ENCODE data around the gene MARCO.
"Not testable (repeated sequence)": the region's sequence is repeated elsewhere in the genome, so short reads cannot be mapped to it uniquely, and the experiment has no call there.

The MARCO gene

DNA sequence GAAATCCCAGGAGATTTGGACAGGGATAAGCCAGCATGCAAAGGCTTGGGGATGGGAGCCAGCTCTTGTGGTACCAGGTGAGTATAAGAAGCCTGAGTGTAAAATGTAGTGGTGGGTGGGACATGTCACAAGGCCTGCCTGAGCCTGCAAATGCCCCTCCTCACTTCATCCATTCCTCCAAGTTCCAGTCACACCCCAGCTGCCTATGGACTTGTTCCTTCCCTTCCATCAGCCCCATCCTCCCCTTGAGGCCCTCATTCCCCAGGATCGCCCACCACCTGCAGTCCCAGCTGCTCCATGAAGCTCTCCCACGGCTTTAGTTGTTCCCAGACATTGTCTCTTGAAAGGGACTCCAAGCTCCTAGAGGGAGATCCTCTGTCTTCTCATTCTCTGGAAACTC lies 81.5 kb downstream of the MARCO start:
- H3K27ac Mint-ChIP-seq (ENCODE audit: low read depth), result no peak overlapping the region
- no peak for DNase-seq (ENCODE audit: low spot score in 2 of 2)
- peaks cover 10% of the 10 kb centered on the region for H3K27me3 Mint-ChIP-seq
- ATAC-seq (replicated peaks; ENCODE audit: extremely low read depth, poor library complexity, severe bottlenecking), result no peak
- H3K4me1 Mint-ChIP-seq, result no peaks in the 10 kb centered on the region
- no peaks in the 10 kb centered on the region for H3K9me3 Mint-ChIP-seq
- H3K4me3 Mint-ChIP-seq, result no peak overlapping the region
- H3K36me3 Mint-ChIP-seq (ENCODE audit: insufficient read depth), result no peaks in the 10 kb centered on the region

DNA sequence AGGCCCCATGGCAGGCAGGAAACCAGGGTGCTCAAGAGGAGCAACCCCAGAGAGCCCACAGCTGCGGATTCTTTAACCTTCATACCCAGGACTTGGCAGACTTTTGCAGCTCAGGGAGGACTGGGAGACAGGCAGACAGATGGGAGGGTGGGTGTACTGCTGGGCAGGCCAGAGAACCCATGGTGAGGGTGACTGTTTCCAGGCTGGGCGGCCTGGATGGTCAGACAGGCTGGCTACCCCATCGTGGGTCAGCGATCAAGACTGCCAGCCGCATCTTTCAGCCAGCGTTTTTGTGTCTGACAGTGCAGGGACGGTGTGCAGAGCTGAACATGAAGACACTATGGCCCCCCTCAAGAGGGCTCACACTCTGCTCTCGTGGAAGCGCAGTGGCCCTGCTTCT lies 82.2 kb downstream of the MARCO start:
- Mint-ChIP-seq H3K4me1 (no peaks in the 10 kb centered on the region), H3K9me3 (no peaks in the 10 kb centered on the region), H3K4me3 (no peak overlapping the region), H3K27ac (ENCODE audit: low read depth) (no peak overlapping the region), H3K27me3 (peaks cover 17% of the 10 kb centered on the region), H3K36me3 (ENCODE audit: insufficient read depth) (no peaks in the 10 kb centered on the region)
- DNase-seq (ENCODE audit: low spot score in 2 of 2), result no peak
- no peak for ATAC-seq (replicated peaks; ENCODE audit: extremely low read depth, poor library complexity, severe bottlenecking)

DNA sequence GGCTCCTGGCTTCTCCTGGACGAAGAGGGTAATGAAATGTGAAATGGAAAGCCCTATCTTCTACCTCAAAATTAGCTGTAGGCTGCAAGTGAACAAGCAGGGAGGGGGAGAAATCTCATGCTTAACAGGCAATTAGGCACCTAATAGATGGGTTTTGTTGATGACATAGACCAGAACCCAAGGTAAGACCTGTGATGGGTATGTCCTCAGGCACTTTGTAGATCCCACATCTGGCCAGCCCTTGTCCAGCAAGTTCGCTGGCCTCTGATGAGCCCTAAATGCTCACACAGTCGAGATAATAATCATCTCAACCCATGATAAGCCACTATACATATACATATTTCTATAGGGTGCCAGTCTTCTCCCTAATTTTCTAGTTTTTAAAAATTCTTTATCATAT lies 82.6 kb downstream of the MARCO start:
- ATAC-seq (replicated peaks; ENCODE audit: extremely low read depth, poor library complexity, severe bottlenecking) (no peak), DNase-seq (ENCODE audit: low spot score in 2 of 2) (no peak)
- Mint-ChIP-seq H3K9me3 (no peaks in the 10 kb centered on the region), H3K4me1 (no peaks in the 10 kb centered on the region), H3K36me3 (ENCODE audit: insufficient read depth) (no peaks in the 10 kb centered on the region), H3K27me3 (peaks cover 21% of the 10 kb centered on the region), H3K4me3 (no peak overlapping the region), H3K27ac (ENCODE audit: low read depth) (no peak overlapping the region)

DNA sequence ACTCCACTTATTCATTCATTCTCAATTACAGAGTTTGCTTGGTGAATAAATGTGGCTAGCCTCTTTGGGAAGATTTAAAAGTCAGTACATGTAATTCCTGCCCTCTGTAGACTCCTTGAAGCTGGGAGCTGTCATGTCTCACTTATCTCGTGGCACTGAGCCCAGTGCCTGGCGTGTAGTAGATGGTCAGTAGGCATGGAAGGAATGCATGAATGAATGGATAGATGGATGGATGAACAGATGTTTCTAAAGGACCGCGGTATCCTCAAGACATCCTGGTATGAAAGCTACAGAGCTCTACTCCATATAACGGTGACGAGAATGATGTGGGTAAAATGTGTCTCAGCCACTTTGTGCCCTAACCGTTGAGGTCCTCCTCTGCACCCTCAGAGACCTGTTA lies 83.0 kb downstream of the MARCO start:
- no peaks in the 10 kb centered on the region for H3K4me1 Mint-ChIP-seq
- H3K36me3 Mint-ChIP-seq (ENCODE audit: insufficient read depth), result no peaks in the 10 kb centered on the region
- H3K27me3 Mint-ChIP-seq, result peaks cover 25% of the 10 kb centered on the region
- no peak for DNase-seq (ENCODE audit: low spot score in 2 of 2)
- H3K9me3 Mint-ChIP-seq, result no peaks in the 10 kb centered on the region
- no peak overlapping the region for H3K27ac Mint-ChIP-seq (ENCODE audit: low read depth)
- no peak overlapping the region for H3K4me3 Mint-ChIP-seq
- ATAC-seq (replicated peaks; ENCODE audit: extremely low read depth, poor library complexity, severe bottlenecking), result no peak

DNA sequence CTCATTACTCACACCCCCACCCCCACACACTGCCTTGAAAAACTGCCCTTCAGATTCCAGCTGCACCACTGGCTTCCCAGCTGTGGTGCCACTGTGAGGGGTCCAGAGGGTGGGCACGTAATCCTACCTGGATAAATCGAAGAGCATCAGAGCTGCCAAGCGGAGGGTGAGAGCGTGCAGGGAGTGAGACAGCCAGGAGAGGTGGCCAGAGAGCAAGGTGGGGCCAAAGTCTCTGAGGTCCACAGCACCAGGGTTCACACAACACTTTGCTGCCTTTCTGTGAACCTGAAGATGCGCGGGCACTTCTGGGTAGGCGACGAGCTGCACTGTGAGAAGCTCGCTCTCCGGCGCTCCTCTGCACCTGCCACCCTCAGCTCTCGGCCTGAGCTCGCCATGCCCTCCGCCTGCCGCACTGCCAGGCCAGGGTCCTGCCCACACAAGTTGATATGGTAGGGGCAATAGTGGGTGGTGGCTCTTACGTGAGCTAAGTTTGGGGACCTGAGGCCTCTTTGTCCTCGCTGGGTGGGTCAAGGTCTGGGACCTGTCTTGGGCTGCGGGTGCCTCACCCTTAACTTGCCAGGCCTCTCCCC lies 83.9 kb downstream of the MARCO start:
- DNase-seq (ENCODE audit: low spot score in 2 of 2), result no peak
- no peak overlapping the region for H3K27ac Mint-ChIP-seq (ENCODE audit: low read depth)
- no peak overlapping the region for H3K4me3 Mint-ChIP-seq
- no peaks in the 10 kb centered on the region for H3K9me3 Mint-ChIP-seq
- H3K36me3 Mint-ChIP-seq (ENCODE audit: insufficient read depth), result no peaks in the 10 kb centered on the region
- ATAC-seq (replicated peaks; ENCODE audit: extremely low read depth, poor library complexity, severe bottlenecking), result no peak
- H3K27me3 Mint-ChIP-seq, result peaks cover 34% of the 10 kb centered on the region
- no peaks in the 10 kb centered on the region for H3K4me1 Mint-ChIP-seq

DNA sequence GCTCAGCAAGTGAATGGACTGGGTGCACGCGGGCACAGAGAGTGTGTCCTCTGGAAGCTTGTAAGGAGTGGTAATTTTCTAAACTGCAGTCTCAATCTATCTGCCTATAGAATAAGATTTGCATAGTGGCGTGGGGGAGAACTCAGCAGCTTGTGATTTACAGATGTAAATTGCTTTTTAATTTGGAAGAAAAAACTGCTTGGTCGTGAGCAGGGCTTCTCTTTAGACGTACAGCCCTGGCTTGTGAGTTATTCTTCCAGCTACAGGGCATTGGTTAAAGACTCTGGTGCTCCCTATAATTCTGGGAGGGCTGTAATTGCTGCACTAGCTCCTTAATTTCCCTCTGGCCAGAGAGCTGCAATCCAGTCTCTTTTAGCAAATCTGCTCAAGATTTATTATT lies 84.9 kb downstream of the MARCO start:
- H3K27ac Mint-ChIP-seq (ENCODE audit: low read depth), result no peak overlapping the region
- no peaks in the 10 kb centered on the region for H3K4me1 Mint-ChIP-seq
- DNase-seq (ENCODE audit: low spot score in 2 of 2) (no peak), ATAC-seq (replicated peaks; ENCODE audit: extremely low read depth, poor library complexity, severe bottlenecking) (no peak)
- H3K9me3 Mint-ChIP-seq, result no peaks in the 10 kb centered on the region
- peaks cover 38% of the 10 kb centered on the region for H3K27me3 Mint-ChIP-seq
- no peak overlapping the region for H3K4me3 Mint-ChIP-seq
- no peaks in the 10 kb centered on the region for H3K36me3 Mint-ChIP-seq (ENCODE audit: insufficient read depth)

DNA sequence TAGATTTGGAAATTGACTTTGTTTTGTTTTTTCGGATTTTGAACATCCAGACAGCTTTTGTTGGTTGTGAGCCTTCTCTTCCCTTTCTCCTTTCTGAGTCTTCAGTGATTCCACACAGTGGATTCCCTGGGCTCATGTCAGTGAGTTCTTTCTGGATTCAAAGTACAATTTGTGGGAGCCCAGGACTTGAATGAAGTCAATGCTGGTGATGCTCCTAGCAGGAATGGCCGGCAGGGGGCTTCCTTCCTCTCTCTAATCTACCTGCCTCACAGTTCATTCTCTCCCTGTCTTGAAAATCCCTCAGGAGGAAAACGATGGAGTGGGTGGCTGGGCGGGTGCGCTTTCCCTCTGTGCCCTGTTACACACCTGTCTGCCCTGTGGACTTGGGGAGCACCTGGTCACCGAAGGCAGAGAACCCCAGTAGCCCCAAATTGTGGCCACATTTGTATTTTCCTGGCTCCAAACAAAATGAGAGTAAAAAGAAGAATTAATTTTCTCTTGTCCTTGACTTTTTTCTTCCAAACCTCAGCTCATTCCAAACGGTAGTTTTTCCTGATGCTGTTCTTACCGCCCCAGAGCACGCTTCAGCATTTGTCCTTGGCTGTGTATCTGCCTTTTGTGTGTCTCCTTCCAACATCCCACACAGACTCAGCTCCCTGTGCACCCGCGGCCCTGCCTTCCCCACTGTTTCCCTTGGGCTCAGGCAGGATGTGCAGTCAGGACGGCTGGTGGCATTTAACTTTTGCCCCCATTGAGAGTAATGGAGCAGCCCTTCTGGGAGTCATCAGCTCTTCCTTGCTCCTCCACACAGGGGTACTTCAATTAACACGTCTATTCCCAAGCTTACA lies 86.6 kb downstream of the MARCO start:
- H3K27me3 Mint-ChIP-seq, result peaks cover 38% of the 10 kb centered on the region

DNA sequence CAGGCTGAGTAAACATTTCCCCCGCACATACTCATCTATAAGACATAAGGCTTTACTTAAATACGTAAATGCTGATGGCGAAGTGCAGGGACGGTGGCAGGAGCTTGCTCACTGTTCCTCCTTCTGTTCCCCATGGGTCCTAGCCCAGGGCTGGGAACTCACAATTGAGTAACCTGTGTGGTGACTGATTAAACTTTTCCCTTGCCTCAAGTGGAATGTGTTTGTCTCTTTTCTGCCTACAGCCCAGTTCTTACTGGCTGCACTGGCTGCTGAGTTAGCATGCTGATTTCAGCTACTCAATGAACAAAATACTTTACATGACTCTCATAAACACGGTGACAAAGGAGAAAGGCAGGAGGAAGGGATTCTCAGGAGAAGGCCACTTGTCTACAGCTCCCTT lies 87.3 kb downstream of the MARCO start:
- no peak for DNase-seq (ENCODE audit: low spot score in 2 of 2)
- Mint-ChIP-seq H3K27me3 (peaks cover 38% of the 10 kb centered on the region), H3K27ac (ENCODE audit: low read depth) (no peak overlapping the region), H3K4me1 (no peaks in the 10 kb centered on the region), H3K4me3 (no peak overlapping the region), H3K9me3 (no peaks in the 10 kb centered on the region), H3K36me3 (ENCODE audit: insufficient read depth) (no peaks in the 10 kb centered on the region)
- ATAC-seq (replicated peaks; ENCODE audit: extremely low read depth, poor library complexity, severe bottlenecking), result no peak

More for the DNA sequence above, 86.6 kb downstream of the MARCO start:
- no peaks in the 10 kb centered on the region for H3K4me1 Mint-ChIP-seq
- no peak overlapping the region for H3K27ac Mint-ChIP-seq (ENCODE audit: low read depth)
- H3K36me3 Mint-ChIP-seq (ENCODE audit: insufficient read depth), result no peaks in the 10 kb centered on the region
- no peaks in the 10 kb centered on the region for H3K9me3 Mint-ChIP-seq
- ATAC-seq (replicated peaks; ENCODE audit: extremely low read depth, poor library complexity, severe bottlenecking) (no peak), DNase-seq (ENCODE audit: low spot score in 2 of 2) (no peak)
- no peak overlapping the region for H3K4me3 Mint-ChIP-seq

DNA sequence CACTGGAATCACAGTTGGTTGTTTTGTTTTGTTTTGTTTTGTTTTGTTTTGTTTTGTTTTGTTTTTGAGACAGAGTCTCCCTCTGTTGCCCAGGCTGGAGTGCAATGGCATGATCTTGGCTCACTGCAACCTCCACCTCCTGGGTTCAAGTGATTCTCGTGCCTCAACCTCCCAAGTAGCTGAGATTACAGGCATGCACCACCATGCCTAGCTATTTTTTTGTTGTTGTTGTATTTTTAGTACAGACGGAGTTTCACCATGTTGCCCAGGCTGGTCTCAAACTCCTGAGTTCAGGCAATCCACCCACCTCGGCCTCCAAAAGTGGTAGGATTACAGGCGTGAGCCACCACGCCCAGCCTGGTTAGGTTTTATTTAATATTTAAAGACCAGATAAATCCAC lies 95.9 kb downstream of the MARCO start:
- H3K9me3 Mint-ChIP-seq; H3K27ac Mint-ChIP-seq (ENCODE audit: low read depth); H3K4me1 Mint-ChIP-seq; H3K4me3 Mint-ChIP-seq; H3K36me3 Mint-ChIP-seq (ENCODE audit: insufficient read depth); DNase-seq (ENCODE audit: low spot score in 2 of 2); ATAC-seq (replicated peaks; ENCODE audit: extremely low read depth, poor library complexity, severe bottlenecking); H3K27me3 Mint-ChIP-seq: not testable (repeated sequence)

DNA sequence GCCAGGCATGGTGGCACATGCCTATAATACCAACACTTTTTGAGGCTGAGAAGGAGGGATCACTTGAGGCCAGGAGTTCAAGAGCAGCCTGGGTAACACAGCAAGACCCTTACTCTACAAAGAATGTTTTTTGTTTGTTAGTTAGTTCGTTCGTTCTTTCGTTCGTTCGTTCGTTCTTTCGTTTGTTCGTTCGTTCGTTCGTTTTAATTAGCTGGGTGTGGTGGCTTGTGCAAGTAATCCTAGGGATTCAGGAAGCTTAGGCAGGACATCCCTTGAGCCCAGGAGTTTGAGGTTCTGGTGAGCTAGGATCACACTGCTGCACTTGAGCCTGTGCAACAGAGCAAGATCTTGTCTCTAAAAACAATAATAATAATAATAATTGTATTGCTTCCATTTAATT lies 98.7 kb downstream of the MARCO start:
- Mint-ChIP-seq H3K27ac (ENCODE audit: low read depth) (no peak overlapping the region), H3K4me3 (no peak overlapping the region), H3K36me3 (ENCODE audit: insufficient read depth) (no peaks in the 10 kb centered on the region), H3K9me3 (no peaks in the 10 kb centered on the region), H3K4me1 (no peaks in the 10 kb centered on the region), H3K27me3 (peaks cover 1% of the 10 kb centered on the region)
- DNase-seq (ENCODE audit: low spot score in 2 of 2) (no peak), ATAC-seq (replicated peaks; ENCODE audit: extremely low read depth, poor library complexity, severe bottlenecking) (no peak)
